Measurements from ENCODE around the gene SMC6.

DNA sequence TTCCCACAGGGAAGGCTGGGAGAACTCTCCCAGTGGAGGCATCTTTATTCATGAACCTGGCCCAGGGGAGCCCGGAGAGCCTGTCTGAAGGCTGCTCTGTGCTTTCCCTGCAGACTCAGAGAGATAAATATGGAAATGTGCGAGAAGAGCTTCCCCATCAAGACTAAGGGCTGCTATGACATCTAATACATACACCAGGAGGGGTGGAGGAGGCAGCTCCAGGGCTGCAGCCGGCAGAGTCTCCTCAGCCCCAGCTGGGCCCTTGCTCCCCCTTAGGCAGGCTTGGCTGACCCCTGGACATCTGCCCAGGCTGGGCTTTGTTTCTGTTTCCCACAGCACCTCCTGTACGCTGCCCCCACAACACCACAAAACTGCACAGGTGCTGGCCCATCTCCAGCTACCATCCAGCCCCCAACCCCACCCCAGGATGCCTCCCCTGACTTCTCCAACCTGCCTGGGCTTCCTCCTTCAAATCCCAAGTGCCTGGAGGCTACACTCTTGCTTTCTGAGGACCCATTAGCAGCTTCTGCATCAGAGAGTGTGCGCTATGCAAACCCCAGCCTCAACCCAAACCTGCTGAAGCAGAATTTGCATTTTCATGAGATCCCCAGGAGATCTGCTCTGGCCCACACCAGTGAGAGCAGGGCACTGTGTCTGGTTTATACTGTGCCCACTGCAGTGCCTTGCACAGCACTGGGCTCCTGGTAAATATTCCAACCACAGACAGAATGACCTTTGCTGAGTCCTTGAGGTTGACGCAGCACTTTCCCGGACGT is 116.3 kb downstream of the SMC6 start:
- TF ChIP-seq EZH2 (IDR thresholded peaks at IDR 0.05; ENCODE audit: low read depth, unreplicated experiment) (no peak), JUNB (IDR thresholded peaks at IDR 0.05; ENCODE audit: unreplicated experiment) (no peak), POLR2AphosphoS5 (IDR thresholded peaks at IDR 0.05; ENCODE audit: low read depth) (no peak)
- TF ChIP-seq, protein P1, sequence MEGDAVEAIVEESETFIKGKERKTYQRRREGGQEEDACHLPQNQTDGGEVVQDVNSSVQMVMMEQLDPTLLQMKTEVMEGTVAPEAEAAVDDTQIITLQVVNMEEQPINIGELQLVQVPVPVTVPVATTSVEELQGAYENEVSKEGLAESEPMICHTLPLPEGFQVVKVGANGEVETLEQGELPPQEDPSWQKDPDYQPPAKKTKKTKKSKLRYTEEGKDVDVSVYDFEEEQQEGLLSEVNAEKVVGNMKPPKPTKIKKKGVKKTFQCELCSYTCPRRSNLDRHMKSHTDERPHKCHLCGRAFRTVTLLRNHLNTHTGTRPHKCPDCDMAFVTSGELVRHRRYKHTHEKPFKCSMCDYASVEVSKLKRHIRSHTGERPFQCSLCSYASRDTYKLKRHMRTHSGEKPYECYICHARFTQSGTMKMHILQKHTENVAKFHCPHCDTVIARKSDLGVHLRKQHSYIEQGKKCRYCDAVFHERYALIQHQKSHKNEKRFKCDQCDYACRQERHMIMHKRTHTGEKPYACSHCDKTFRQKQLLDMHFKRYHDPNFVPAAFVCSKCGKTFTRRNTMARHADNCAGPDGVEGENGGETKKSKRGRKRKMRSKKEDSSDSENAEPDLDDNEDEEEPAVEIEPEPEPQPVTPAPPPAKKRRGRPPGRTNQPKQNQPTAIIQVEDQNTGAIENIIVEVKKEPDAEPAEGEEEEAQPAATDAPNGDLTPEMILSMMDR (conservative IDR thresholded peaks at IDR 0.05; ENCODE audit: low read depth in 2 of 2): no peak
- TF ChIP-seq, protein P2, sequence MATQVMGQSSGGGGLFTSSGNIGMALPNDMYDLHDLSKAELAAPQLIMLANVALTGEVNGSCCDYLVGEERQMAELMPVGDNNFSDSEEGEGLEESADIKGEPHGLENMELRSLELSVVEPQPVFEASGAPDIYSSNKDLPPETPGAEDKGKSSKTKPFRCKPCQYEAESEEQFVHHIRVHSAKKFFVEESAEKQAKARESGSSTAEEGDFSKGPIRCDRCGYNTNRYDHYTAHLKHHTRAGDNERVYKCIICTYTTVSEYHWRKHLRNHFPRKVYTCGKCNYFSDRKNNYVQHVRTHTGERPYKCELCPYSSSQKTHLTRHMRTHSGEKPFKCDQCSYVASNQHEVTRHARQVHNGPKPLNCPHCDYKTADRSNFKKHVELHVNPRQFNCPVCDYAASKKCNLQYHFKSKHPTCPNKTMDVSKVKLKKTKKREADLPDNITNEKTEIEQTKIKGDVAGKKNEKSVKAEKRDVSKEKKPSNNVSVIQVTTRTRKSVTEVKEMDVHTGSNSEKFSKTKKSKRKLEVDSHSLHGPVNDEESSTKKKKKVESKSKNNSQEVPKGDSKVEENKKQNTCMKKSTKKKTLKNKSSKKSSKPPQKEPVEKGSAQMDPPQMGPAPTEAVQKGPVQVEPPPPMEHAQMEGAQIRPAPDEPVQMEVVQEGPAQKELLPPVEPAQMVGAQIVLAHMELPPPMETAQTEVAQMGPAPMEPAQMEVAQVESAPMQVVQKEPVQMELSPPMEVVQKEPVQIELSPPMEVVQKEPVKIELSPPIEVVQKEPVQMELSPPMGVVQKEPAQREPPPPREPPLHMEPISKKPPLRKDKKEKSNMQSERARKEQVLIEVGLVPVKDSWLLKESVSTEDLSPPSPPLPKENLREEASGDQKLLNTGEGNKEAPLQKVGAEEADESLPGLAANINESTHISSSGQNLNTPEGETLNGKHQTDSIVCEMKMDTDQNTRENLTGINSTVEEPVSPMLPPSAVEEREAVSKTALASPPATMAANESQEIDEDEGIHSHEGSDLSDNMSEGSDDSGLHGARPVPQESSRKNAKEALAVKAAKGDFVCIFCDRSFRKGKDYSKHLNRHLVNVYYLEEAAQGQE (IDR thresholded peaks at IDR 0.05; ENCODE audit: unreplicated experiment): no peak
